ENCODE data around the gene STBD1. TPM values are rescaled to one million over a fixed set of nuclear protein-coding genes. Genes with fewer than 3 reads are reported as not detected.
A peak's percentile ranks its signal among the peaks of the same experiment; 100 is the strongest.

Gene STBD1
- total RNA-seq, result 10 to 100 TPM; 12.9 to 40.9 TPM
- long read RNA-seq, transcript STBD1-201 (2 exons, 3,420 nt), result major isoform, 106 of 109 reads
- long read RNA-seq, partial matches to known transcripts, result 0 of 109 reads
- long read RNA-seq, other reads (novel, unspliced or antisense), result 3 of 109 reads

DNA sequence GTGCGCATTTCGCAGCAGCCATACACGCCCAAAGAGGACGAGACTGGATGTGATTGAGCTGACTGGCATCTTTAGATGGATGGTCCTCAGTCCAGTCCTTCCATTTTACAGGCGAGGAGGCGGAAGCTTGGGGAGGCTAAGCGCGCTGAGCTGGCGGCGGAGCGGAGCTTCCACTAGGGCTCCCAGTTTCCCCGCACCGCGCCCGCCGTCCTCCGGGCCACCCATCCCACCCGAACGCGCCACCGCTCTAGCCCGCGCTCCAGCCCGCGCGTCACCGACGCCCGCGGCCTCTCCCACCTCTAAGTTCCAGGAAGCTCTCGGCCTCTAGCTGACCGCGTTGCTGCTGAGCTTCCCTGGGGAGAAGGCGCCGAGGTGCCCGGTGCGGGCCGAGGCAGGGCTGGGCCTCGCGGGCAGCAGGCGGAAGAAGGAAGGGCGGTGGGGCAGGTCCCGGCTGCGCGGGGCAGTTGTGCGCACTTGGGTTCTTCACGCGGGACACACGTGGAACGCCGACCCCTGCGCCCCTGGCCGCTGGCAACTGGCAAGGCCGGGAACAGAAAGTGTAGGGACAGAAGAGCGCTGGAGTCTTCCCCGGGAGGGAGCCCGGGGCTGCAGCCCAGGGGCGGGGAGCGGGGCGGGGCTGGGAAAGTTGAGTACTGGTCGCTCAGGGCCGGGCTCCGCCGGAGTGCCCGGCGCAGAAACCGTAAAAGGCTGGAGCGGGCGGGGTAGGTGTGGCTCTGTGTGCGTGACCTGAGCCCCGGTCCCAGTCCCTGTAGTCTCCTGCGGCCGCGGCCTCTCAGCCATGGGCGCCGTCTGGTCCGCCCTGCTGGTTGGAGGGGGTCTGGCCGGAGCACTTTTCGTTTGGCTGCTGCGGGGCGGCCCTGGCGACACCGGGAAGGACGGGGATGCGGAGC, at the start of gene STBD1:
STBD1 (plus strand) TSS at position 763 of the 911 bp plus-strand sequence; CDS start at position 800, 37 bp downstream.
- peak; percentile 91 for DNase-seq
- peak; percentile 80 for ATAC-seq
- intact Hi-C loops (cut with DNase I, micrococcal nuclease), result loop anchor here in 1 of 2 donors (10.0 kb wide), 1 partner anchor 111 kb away; no protein-coding TSS in a partner anchor

DNA sequence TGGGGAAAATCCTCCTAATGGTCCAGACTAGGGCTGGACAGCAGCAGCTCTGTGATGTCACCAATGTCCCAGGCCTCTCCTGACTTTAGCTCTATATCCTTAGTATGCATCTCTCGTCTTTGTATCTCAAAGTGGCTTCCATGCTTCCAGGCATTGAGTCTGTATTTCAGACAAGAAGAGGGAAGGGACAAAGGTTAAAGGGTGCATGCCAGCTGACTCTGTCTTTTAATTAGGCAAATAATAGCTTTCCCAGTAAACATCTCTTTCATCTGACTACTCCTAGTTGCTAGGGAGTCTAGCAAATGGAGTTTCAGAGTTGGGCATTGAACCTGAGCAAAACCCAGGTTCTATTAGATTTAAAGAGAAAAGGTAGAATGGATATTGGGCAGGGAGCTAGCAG, 49.6 kb upstream of the STBD1 start:
- intact Hi-C loops (cut with DNase I, micrococcal nuclease), result no loop called here
- DNase-seq, result no peak
- no peak for ATAC-seq

DNA sequence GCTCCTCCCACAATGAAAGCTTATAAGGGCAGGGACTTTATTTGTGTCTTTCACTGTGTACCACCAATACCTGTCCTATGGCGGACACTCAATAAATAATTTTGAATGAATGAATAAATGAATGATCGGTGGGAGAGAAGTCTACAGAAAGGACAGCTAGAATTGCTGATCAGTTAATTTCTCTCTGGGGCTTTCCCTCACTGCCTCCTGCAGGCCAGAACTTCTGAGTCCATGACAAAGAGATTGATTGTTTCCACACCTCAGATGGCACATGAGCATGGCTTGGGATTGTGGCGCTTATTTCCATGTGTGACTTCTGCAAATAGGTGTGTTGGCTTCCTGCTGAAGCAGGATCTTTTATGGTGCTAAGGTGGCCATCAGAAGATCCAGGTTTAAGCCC, 48.7 kb upstream of the STBD1 start:
- DNase-seq, result no peak
- peak; percentile 23 for ATAC-seq
- intact Hi-C loops (cut with DNase I, micrococcal nuclease), result no loop called here

DNA sequence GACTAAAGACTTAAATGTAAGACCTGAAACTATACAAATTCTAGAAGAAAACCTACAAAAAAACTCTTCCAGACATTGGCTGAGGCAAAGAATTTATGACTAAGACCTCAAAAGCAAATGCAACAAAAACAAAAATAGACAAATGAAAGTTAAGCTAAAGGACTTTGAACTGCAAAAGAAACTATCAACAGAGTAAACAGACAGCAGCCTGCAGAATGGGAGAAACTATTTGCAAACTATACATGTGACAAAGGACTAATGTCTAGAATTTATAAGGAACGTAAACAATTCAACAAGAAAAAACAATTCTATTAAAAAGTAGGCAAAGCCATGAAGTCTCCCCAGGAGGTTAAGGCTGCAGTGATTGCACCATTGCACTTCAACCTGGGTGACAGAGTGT, 46.0 kb upstream of the STBD1 start:
- DNase-seq (no peak), ATAC-seq (no peak)
- intact Hi-C loops (cut with DNase I, micrococcal nuclease), result no loop called here

DNA sequence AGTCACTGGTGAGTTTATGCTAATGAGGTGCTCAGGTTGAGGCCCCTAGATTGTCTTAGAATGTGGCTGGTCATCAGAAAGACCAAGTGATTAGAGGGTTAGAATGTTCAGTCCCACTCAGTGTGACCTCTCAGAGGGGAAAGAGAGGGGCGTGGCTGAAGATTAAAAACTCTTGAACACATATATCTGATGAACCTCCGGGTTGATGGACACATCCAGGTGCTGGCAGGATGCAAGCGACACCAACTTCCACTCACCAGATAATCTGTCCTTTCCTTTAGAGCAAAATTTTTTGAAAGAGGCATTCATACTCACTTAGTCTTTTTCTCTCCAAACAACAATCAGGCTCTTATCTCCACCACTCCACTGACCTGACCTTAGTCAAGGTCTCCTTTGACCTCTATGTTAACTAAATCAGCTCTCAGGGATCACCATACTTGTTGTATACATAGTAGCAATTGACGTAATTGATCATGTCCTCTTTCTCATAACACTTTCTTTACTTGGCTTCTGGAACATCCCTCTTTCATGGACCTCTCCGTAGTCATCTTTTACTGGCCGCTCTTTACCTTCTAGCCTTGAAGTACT, 40.8 kb upstream of the STBD1 start:
- intact Hi-C loops (cut with DNase I, micrococcal nuclease), result no loop called here
- ATAC-seq, result no peak
- no peak for DNase-seq

DNA sequence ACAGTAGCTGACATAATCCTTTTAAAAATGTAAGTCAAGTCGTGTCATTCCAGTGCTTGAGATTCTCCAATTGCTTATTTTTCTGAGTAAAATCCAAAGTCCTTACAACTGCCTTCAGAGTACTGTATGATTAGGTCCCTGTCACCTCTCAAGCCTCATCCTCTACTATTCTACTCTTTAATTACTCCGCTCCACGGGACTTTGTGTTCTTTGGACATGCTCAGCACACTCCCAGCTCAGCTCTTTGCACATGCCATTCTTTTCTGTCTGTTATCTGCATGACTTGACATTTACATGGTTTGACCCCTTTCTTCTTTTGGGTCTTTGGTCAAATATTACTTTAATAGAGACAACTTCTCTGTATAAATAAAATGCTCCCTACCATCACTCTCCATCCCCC, 39.9 kb upstream of the STBD1 start:
- intact Hi-C loops (cut with DNase I, micrococcal nuclease), result no loop called here
- no peak for DNase-seq
- no peak for ATAC-seq

DNA sequence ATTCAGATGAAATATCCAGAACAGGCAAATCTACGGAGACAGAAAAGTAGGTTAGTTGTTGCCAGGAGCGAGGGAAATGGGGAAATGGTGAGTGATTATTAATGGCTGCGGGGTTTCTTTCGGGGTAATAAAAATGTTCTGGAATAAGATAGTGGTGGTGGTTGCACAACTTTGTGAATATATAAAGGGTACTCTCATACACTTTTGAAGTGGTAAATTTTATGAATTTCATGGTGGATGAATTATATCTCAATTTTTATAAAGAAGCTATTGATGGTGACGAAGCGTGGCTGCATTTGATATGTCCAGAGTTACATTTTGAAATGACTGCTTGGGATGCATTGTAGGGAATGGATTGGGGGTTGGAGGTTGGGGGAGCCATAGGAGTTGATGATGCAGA, 38.7 kb upstream of the STBD1 start:
- no peak for DNase-seq
- ATAC-seq, result no peak
- intact Hi-C loops (cut with DNase I, micrococcal nuclease), result no loop called here

DNA sequence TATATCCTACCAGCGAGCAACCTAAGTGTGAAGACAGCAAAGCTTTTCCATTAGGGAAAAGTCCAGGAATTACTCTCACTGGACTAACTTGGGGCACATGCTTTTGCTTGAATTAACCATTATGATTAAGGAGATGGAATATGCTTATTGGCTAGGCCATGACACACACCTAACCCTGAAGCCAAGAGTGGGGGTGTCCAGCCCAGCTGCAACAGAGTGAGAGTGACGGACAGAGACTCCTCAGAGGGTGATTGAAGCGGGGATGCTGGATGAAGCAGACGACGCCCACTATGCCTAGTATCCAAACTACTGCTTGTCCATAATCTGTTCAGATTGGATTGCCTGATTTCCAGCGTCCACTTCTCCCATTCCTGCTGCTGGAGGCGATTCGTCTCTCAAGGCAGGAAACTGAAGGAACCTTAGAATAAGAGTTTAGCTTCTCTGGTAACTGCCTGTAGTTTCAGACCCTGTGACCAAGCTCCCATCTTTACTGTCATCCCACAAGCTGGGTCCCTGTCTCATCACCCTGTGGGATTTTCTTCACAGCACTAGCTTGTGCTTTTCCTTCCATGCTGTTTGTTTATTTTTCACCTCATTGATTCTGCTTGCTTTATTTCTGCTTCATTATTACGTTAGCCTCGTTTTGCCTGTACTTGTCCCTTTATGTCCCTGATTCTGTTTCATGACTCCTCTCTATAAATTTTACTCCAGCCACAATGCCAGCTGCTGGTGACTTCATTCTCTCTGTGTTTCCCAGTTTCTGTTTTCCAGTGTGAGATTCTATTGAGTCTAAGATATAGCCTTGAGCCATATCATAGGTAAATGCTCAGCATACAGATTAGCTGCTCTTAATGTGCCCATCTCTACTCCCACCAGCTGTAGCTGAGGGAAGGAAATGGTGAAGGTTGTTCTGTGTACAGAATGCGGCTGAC, 36.0 kb upstream of the STBD1 start:
- DNase-seq (no peak), ATAC-seq (no peak)
- intact Hi-C loops (cut with DNase I, micrococcal nuclease), result no loop called here

DNA sequence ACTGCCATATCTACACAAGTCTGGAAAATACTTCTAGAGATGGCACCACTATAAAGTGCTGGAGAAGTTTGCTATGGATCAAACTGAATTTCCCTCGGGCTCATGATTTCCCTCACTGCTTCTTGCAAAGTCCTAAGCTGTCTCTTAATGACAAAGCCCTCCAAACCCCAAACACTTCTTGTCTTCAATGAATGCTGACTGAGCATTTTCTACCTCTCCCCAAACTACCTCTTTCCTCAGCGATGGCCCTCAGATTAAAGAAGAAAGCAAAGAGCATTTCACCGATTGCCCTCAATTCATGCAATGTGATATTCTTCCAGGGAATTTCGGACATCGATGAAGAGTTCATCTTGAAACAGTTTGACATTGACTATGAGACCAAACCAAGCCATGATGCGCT, 35.3 kb upstream of the STBD1 start:
- ATAC-seq, result no peak
- DNase-seq, result no peak
- intact Hi-C loops (cut with DNase I, micrococcal nuclease), result no loop called here

DNA sequence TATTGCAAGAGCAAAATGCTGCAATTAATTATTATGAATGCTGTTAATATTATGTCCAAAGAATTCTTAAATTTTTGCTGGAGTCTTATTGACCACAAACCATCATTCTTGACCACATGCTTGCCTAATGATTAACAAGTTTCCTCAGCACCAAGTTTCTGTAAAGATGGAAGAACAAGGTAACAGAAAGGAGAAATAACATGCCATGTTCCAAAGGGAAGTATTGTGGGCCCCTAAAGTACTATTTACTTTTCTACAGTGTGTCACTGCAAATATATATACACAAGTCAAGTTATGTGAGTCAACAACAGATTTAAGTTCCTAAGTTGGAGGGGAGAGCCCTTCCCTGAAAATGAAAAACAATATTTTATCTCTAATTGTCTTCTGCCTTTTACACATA, 34.5 kb upstream of the STBD1 start:
- no peak for DNase-seq
- intact Hi-C loops (cut with DNase I, micrococcal nuclease), result no loop called here
- no peak for ATAC-seq

DNA sequence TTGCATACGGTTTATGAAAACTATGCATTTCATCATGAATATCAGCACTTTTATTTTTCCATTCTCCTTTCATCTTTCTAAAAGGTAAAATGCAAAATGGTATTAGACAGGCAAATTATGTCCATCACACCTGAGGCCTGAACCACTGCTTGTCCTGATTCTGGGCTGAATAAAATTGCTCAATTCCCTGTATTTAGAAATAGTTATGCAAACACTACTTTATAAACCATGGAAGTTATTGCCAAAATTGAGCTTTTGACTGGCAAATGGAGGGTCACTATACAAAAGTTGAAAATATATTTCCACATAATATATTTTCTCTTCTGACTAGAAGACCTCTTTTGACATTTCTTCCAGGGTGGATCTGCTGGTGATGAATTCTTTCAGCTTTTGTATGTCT, 34.0 kb upstream of the STBD1 start:
- intact Hi-C loops (cut with DNase I, micrococcal nuclease), result no loop called here
- no peak for ATAC-seq
- no peak for DNase-seq

DNA sequence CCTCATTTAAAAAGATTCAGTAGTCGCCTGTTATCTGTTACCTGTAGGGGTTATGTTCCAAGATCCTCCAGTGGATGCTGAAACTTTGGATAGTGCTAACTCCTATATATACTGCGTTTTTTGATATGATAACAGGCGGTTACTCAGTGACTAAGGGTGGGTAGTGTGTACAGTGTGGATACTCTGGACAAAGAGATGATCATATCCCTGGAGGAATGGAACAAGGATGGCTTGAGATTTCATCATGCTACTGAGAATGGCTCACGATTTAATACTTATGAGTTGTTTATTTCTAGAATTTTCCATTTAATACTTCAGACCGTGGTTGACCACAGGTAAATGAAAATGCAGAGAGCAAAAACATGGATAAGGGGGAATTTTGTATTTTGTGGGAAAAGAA, 33.5 kb upstream of the STBD1 start:
- intact Hi-C loops (cut with DNase I, micrococcal nuclease), result no loop called here
- DNase-seq, result no peak
- no peak for ATAC-seq

DNA sequence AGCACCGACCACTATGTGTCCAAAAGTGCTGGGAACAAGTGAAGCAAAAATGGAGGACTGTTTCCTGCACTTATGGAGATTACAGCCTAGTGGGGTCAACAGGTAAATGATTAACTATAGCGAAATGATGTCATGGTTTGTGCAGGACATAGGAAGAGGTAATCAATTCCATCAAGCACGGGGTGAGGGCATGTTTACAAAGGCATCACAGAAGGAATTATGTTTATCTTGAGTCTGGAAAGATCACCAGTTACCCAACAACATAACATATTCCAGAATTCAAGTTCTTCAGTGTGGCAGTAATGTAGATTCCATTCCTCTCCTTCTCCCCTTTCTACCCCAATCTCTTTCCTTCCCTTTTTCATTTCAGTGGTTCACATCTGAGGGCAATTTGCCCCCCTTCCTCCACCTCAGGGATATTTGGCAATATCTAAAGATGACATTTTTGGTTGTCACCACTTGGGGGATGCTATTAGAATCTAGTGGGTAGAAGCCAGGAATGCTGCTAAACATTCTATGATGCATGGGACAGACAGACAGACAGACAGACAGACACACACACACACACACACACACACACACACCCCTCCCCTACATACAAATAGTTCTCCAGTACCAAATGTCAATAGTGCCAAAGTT, 30.9 kb upstream of the STBD1 start:
- ATAC-seq (no peak), DNase-seq (no peak)
- intact Hi-C loops (cut with DNase I, micrococcal nuclease), result no loop called here

DNA sequence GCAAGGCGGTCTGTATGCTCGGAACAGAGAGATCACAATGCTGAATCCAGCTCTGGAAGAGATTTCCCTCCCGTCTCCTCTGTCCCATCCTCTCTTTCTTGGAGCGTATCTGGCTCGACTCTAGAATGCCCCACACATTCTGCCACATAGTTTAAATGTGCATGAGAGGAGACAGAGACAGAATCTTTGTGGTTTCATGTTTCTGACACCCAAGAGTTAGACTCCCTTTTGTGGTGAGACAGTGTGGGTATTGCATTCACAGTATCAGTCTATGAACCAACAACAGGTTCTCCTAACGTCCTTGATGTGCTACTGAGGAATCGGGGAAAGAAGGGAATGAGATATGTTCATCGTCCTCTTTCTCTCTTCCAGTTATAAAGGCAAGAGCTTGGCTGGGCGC, 29.7 kb upstream of the STBD1 start:
- ATAC-seq (no peak), DNase-seq (no peak)
- intact Hi-C loops (cut with DNase I, micrococcal nuclease), result no loop called here

DNA sequence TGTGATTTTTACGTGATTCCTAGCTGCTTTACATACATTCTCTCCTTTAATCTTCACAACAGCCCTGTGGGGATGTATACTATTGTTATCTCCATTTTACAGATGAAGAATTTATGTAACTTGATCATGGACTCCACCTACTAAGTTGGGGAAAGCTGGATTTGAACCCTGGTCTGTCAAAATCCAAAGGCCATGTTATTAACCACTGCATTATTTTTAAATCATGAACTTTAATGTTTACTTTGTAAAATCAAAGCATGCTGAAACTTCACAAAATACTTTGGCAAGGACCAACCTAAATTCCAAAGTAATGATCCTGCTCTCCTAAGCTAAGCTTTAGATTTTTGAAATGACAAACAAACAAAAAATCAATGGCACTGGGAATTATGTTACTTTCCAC, 28.9 kb upstream of the STBD1 start:
- no peak for ATAC-seq
- intact Hi-C loops (cut with DNase I, micrococcal nuclease), result no loop called here
- DNase-seq, result no peak

DNA sequence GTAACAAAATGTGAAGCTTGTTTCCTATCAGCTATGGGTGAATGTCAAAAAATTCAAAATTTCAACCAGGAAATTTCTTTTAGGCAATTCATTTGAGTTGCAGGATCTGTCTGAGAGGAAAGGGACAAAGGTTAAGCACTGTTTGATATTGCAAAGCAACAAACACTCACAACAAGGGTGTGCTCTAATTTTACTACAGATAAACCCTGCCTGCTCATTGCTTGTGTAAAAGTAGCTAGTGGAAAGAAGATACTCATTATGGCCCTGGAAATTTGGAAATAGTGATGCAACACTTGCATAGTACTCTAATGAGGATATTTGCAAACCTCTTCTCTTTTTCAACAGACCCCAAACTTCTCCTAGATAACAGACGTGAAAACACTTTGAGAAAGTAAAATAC, 27.9 kb upstream of the STBD1 start:
- intact Hi-C loops (cut with DNase I, micrococcal nuclease), result no loop called here
- DNase-seq, result no peak
- peak; percentile 68 for ATAC-seq

DNA sequence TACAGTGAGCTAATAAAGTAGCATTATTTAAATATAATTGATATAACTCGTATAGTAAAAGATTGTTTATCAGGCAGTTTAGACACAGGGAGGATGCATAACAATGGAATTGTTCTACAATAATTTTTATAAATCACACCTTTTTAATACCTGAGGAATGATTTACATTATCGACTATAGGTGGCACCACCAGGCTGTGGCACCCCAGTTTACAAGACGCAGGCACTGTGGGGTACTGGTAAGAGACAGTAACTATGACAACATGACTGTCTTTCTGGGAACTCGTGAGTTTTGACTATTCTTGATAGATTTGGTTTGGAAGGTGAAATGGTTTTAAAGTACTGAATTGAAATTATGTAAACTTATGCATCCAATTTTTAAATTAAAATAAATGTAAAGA, 27.1 kb upstream of the STBD1 start:
- ATAC-seq, result no peak
- DNase-seq, result no peak
- intact Hi-C loops (cut with DNase I, micrococcal nuclease), result no loop called here

DNA sequence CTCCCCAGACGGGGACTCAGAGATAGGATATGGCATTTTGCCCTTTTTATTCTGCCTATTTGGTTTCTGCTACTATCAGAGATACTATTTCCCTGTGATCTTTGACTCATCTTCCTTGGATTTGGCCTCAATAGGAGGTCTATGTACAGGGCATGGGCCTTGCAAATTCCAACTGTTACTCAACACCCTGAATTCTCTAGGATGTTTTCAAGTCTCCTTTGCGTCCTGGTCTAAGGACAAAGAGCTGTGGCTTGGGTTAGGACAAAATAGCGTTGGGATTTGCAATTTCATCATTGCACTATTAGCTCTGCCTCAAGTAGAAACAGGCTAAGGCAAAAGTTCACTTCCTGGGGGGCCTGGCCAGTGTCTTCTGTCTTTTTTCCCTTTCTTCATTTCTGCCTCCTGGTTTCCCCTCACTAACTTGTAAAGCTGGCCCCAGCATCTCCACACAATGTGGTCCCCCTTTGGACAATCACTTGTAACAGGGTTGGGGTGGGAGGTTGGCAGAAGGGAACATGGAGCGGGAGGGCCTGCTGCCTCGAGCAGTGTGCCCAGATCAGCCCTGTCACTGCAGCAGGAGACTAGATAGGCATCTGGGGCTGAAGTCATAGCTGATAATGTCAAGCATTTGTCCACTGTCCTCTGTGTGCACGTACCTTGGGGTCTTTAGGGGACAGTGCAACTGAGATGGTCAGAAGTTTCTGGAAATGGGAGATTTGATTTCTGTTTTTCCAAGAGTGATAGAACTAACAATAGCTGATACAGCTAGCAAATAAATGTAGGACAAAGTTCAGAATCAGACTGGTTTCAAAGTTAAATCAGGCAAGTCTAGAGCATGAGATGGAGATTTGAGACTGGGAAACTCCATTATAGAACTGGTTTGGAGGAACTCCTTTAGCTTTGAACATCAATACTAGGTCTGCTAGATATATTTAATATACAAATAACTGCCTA, 25.8 kb upstream of the STBD1 start:
- no peak for ATAC-seq
- DNase-seq, result no peak
- intact Hi-C loops (cut with DNase I, micrococcal nuclease), result no loop called here

All from left colon (tissue), 2 donors.